22Rv1 (cell line): ENCODE measurements around the gene ZNF629.

Source experiments
- CTCF ChIP-seq: fragments of 450-650 bp; IDR thresholded peaks from 2 replicates; pipeline ENCODE4 v1.5.1; 2017; ENCODE audit warnings: mild to moderate bottlenecking
- ZFX ChIP-seq: fragments of 450-650 bp; IDR thresholded peaks from 2 replicates; pipeline ENCODE4 v1.6.1; 2017; ENCODE audit warnings: antibody characterized with exemption, borderline replicate concordance

- TF ChIP-seq CTCF (no peak), ZFX (no peak)
Observed at GRCh38 chr16:30779596-30779995, 7.4 kb downstream of the ZNF629 start.
